ENCODE data around the gene TNFSF9.

- TF ChIP-seq CTCF (conservative IDR thresholded peaks at IDR 0.05; ENCODE audit: low read length) (no peak), EZH2phosphoT487 (IDR thresholded peaks at IDR 0.05; ENCODE audit: borderline replicate concordance, low read depth, low read length) (no peak)
Measured at GRCh38 chr19:6529937-6530385, 865 bp upstream of the TNFSF9 start.
